HG02678 (cell line): ENCODE measurements around the gene PNPLA2.

ENCODE experiments used
- ATAC-seq: cut with Tn5 transposase; IDR thresholded peaks from one replicate; pipeline ENCODE4 v1.9.1; 2021; ENCODE audit warnings: mild to moderate bottlenecking, moderate library complexity; ENCODE audit not compliant: unreplicated experiment

PNPLA2 gene

GRCh38 chr11:829847-830294 lies 11.2 kb downstream of the PNPLA2 start:
- ATAC-seq: no peak

DNA sequence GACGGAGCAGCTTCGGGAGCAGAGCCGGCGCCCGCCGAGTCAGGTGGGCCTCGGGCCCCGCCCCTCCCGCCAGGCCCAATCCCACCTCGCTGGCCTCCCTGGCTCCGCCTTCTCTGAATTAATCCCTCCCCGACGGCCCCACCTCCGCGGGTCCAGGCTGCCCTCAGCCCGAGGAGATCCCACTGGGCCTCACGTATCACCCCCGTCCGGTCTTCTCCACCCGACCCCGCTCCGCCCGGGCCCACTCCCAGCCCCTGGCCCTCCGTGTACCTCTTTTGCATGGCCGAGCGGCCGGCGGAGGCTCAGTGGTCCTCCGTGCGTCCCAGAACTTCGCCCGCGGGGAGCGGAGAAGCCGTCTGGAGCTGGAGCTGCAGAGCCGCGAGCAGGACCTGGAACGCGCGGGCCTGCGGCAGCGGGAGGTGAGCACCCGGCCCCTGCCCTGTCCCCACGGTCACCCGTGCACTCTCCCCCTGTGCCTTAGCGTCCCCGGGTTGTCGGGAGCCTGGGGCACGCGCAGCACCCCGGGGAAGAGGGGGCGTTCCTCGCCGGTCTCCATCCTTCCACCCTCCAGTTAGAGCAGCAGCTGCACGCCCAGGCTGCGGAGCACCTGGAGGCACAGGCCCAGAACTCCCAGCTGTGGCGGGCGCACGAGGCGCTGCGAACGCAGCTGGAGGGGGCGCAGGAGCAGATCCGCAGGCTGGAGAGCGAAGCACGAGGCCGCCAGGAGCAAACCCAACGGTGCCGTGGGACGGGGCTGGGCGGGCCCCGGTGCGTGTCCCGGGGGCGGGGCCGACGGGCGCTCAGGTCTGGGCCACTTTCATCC lies 11.8 kb downstream of the PNPLA2 start:
- peak; percentile 38 for ATAC-seq

DNA sequence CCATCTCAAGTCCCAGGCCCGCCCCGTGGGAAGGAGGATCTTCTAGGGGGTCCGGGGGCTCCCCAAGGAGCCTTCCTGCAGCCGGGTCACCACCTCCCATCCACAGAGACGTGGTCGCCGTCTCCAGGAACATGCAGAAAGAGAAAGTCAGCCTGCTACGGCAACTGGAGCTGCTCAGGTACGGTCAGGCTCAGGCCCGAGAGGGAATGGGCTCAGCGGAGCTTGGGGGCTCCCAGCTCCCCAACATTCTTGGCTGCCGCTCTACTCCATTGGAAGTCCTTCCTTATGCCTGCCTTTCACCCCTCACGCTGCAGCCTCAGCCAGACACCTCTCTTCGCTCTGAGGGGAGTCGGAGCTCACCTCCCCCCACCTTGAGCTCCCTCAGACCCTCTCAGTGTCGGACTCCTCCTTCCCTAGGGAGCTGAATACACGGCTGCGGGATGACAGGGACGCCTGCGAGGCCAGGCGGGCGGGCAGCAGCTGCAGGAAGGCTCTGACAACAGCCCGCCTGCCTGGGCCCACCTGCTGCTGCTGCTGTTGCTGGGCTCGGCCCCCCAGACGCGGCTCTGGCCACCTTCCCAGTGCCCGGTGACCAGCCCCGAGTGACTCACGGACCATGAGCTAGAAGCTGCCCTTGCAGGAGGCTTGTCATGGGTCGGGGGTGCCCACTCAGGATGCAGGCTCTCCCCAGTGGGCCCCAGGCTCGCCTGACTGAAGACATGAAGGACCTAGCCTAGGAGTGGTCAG lies 12.6 kb downstream of the PNPLA2 start:
- ATAC-seq: no peak

DNA sequence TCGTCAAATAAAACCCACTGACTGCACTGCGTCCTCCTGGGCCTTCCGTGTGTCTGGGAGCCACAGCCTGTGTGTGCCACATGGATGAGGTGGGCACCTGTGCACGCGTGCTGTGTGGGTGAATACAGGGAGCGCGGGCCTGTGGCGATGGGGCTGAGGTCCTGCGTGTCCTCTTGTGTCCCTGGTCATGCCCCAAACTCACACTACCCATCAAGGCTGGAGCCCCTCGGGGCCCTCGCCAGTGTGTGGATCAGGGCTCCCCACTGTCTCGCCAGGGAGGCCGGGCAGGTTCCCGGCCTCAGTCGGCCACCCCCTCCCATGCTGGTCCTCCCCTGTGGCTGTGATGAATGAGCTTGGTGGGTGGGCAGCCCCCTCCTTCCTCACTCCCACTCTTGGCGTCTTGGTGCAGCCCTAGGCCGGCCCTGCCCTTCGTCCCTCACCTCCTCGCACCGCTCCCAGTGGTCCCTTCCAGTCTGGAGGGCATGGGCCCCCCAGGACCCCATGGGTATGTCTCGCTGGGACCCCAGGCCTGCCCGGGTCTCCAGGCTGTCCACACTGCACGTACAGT lies 13.3 kb downstream of the PNPLA2 start:
- ATAC-seq: no peak

DNA sequence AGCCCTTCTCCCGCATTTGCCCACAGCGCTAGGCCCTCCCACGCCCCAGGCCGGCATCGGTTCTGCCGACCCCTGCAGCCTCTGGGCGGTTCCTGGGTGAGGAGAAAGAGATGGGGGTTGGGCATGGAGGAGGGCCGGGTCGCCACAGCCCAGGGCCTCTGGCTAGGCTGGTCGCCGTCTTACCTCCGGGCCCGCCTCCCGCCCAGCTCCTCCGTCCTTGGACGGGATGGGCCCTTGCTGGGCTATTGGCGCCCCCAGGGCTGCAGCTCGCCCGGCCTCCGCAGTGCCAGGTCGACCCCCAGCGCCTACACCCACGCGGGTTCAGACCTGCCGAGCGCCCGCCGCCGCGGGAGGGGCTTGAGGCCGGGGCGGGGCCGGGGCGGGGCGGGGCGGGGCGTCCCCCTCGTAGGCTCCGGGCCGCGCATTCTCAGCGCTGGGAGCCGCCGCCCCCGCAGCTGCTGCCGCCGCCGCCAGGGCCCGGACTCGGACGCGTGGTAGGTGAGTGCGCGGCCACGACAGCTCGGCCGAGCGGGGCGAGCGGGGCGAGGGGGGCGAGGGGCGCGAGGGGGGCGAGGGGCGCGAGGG lies 13.9 kb downstream of the PNPLA2 start, which contains the start of gene CD151:
CD151 (plus strand) TSS at position 424 of the 585 bp plus-strand sequence. CDS start 3,118 bp downstream, outside the sequence.
- ATAC-seq: peak; percentile 58

DNA sequence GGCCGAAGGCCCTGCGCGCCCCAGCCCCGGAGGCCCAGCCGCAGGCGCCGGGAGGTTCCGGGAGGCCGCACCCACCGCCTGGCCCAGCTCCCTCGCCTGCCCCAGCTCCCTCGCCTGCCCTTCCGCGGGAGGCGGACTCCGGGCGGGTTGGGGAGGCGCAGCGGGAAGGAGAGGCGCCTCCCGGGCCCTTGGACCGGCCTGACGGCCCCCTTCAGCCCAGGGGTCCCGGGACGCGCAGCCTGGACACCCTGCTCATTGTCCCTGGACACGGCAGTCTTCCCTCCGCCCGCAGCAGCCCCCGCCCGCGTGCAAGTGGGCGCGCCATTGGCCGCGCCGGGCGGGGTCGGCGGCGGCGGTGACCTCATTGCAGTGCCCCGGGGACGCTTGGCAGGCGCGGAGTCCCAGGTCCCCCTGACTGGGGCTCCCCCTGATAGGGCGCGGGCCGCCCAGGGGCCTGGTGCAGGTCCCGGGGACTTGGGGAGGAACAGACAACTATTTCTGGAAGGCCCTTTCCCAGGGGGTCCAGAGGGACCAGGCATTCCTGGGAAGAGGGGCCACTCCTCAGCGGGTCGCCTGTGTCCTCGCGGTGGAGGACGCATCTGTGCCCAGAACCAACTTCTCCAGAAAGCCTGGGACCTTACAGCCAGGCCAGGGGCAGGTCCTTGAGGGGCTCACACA lies 14.5 kb downstream of the PNPLA2 start:
- peak; percentile 19 for ATAC-seq

- no peak for ATAC-seq
Observed at GRCh38 chr11:833849-834311, 15.2 kb downstream of the PNPLA2 start.

DNA sequence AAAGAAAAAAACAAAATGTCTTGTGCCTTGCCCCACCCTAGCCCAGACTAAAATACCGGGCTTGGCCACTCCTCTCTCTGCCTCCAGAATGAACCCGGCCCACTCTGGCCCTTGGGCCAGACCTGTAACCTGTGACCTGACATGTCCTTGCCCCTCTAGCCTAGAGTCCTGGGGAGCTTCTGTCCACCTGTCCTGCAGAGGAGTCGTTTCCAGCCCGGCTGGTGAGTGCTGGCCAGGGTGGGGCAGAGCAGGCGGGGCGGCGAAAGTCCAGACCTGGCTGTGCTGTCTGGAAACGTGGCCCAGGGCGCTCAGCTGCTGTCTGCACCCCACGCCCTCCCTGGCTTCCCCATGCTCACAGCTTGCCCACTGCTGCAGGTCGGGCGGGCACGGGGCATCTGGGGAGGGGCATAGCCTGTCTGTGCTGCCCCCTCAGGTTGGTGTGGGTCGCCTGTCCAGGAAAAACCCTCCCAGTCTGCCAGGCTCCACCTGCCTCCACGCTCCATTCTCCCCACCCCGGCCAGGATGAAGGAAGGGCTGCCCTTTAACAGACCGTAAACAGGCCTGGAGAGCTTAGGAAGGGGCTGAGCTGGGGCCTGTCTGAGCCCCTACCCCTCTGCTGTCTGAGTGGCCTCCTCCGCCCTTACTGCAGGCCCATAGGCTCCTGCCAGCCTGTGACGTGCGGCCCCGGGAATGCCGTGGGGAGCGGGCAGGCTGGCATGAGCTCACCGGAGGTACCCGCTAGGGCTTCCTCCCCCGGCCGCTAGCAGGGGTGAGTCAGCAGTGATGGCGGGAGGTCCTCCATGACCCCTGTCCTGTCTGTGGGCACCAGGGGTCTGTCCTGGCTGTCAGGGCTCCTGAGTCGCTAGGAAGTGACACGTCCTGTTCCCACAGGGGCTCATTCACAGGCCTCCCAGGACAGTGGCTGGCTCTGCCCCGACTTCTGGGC lies 15.9 kb downstream of the PNPLA2 start:
- ATAC-seq: no peak

DNA sequence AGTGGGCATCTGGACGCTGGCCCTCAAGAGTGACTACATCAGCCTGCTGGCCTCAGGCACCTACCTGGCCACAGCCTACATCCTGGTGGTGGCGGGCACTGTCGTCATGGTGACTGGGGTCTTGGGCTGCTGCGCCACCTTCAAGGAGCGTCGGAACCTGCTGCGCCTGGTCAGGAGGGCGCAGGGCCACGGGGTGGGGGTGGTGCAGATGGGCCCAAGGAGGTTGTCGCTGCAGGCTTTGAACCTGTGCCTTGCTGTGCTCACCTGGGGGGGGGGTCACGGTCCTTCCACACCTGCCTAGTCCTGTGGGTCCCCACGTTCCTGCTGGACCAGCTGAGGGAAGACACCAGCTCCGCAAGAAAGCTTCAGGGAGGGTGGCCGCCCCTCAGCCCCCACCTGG lies 17.6 kb downstream of the PNPLA2 start:
- no peak for ATAC-seq

DNA sequence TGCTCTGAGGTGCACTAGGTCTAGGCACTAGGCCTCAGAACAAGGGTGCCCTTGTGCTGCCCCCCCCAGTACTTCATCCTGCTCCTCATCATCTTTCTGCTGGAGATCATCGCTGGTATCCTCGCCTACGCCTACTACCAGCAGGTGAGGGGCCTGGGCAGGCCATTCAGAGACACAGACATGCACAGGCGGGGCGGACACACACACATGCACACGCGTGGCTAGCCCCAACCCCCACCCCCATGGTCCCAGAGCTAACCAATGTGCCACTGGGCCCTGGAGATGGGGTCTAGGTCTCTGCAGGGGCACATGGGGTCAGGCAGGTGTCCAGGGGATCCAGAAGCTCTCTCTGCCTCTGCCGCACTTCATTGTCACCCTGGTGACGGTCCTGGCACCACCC lies 18.0 kb downstream of the PNPLA2 start:
- no peak for ATAC-seq

DNA sequence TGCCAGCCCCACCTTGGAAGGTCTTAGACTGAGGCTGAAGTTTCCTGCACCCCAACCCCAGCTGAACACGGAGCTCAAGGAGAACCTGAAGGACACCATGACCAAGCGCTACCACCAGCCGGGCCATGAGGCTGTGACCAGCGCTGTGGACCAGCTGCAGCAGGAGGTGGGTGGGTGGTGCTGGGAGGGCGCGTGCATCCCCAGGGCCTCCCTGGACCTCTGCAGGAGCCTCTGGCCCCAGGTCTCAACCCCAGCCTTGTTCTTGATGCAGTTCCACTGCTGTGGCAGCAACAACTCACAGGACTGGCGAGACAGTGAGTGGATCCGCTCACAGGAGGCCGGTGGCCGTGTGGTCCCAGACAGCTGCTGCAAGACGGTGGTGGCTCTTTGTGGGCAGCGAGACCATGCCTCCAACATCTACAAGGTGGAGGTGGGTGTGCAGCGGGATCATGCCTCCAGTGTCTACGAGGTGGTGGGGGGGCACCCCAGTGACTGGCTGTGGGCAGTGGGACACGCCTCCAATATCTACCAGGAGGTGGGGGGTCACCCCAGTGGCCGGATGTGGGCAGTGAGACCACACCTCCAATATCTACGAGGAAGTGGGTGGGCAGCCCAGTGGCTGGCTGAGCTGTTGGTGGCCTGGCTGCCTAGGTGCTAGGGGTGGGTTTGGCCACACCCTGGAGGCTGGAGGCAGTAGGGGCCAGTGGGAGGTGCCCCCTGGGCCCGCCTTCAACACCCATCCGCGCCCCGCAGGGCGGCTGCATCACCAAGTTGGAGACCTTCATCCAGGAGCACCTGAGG lies 18.7 kb downstream of the PNPLA2 start:
- no peak for ATAC-seq

DNA sequence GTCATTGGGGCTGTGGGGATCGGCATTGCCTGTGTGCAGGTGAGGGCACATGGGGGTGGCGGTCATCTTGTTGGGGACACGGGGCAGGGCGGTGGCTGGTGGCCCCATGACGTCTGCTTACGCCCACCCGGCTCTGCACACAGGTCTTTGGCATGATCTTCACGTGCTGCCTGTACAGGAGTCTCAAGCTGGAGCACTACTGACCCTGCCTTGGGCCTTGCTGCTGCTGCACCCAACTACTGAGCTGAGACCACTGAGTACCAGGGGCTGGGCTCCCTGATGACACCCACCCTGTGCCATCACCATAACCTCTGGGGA lies 19.2 kb downstream of the PNPLA2 start:
- ATAC-seq: no peak

DNA sequence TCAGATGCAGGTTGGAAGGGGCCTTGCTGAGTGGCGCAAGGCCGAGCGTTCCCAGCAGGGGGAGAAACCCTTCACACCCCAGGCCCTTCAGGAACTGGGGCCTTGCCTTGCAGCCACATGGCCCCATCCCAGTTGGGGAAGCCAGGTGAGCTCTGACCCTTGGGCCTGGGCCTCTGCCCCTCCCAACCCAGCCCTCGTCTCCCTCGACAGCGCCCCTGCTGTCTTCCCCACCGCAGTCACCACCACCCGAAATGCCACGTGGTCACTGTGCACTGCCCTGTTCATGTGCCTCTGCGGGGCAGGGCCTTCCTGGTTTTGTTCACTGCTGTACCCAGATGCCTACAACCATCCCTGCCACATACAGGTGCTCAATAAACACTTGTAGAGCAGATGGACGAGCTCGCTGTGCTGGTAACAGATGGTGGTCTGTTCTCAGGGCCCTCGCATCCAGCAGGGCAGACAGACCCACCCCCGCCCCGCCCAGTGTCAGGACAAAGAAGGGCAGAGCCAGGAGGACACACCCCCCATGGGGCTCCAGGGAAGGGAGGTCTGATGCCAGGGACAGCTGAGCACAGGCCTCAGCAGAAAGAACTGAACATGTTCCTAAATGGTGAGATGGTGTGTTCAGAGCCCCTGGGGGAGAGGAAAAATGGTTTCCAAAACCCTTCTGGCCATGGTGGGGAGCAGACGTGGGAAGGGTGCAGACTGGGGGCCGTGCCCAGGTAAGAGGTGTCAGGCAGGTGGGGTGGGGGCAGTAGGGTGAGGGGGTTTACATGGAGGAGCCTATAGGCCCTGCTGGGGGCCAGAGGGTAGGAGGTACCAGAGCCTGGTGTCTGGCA lies 19.9 kb downstream of the PNPLA2 start:
- ATAC-seq: no peak

DNA sequence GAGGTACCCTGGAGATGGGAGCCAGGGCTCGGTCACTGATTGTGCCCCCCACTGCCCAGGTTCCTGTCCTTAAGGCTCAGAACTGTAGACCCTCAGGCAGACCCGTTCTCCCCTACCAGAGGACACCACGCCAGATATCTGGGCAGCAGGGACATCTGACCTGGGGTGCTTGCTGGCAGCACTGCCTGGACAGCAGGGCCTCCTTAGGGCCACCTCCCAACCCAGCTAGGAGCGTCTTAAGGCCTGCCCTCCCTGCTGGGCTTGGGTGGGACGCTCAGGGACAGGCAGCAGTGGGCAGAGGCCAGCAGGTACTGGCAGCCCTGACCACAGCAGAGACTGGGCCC lies 20.5 kb downstream of the PNPLA2 start:
- ATAC-seq: no peak

DNA sequence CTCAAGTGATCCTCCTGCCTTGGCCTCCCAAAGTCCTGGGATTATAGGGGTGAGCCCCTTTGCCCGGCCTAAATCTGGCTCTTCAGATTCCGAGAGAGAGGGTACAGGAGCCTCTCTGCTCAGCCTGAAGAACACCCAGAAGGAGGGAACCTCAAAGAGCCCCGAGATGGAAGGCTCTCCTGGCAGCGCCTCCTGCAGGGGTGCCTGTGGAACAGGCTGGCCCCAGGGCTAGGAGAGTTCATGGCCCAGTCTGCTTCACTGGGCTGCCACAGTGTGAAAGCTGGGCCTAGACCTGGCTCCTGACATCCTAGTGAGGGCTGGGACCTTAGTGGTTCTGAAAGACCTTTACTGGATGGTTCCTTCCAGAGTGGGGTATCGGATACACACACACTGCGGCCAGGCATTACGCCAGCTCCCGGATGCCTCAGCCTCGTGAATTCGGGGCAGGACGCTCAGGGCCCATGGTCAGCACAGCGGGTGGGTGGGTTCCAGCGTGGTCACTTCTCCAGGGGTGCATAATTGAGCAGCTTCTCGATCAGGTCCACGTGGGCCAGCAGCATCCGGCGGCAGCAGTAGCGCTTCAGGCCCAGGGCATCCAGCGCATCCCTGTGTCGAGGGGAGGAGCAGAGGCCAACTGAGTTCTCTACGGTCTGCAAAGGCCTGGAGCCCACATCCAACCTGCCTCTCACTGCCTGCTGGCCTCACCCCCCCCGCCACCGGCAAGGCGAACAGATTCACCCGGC lies 21.3 kb downstream of the PNPLA2 start:
- no peak for ATAC-seq

- peak; percentile 4 for ATAC-seq
Observed at GRCh38 chr11:841981-842369, 23.3 kb downstream of the PNPLA2 start.

GRCh38 chr11:842370-843002 lies 23.8 kb downstream of the PNPLA2 start, which contains the start of the genes POLR2L and TSPAN4:
POLR2L (minus strand) TSS chr11:842529; CDS start chr11:842508, 21 bp downstream.
TSPAN4 (plus strand) TSS chr11:842852; CDS start chr11:850305, 7,453 bp downstream.
- peak; percentile 67 for ATAC-seq
